Spinal cord (tissue), 10 donors: ENCODE results near the gene ATP8A2. TPM values are rescaled to one million over a fixed set of nuclear protein-coding genes. Genes with fewer than 3 reads are reported as not detected.

Experiments
- DNase-seq, 6 donors: peaks; one replicate each; pipeline versions ENCODE4 v3.0.0 to v3.0.0-alpha.2; 2013 to 2015; ENCODE audit warnings: low spot score in 6 of 6, low read depth in 4 of 6
- H3K27ac ChIP-seq: one replicate; pipeline ENCODE4 v1.5.1; 2013; ENCODE audit warnings: low read depth, low read length, control low read depth
- H3K27me3 ChIP-seq: one replicate; pipeline ENCODE4 v1.6.1; 2013; ENCODE audit warnings: low read length; ENCODE audit not compliant: control insufficient read depth, insufficient read depth
- H3K36me3 ChIP-seq: one replicate; pipeline ENCODE4 v1.6.1; 2013; ENCODE audit warnings: low read length; ENCODE audit not compliant: control insufficient read depth, insufficient read depth
- H3K4me1 ChIP-seq: one replicate; pipeline ENCODE4 v1.6.1; 2013; ENCODE audit warnings: low read length; ENCODE audit not compliant: control insufficient read depth, insufficient read depth
- H3K4me3 ChIP-seq: one replicate; pipeline ENCODE4 v1.5.1; 2013; ENCODE audit warnings: low read depth, low read length, control low read depth
- H3K9me3 ChIP-seq: one replicate; pipeline ENCODE4 v1.6.1; 2013; ENCODE audit warnings: low read length; ENCODE audit not compliant: control insufficient read depth, insufficient read depth
- WGBS: methylation state at CpG from one replicate; pipeline ENCODE4 v1.1.5; 2013; ENCODE audit warnings: missing lambda C conversion rate; ENCODE audit not compliant: insufficient coverage; 5-methylcytosine and 5-hydroxymethylcytosine counted together
- polyA plus RNA-seq, 2 donors: library from polyadenylated mRNA; unstranded; fragments of 120-200 nt; gene quantifications; one replicate each; pipeline ENCODE4 v1.2.1, GENCODE V29; 2013; ENCODE audit not compliant: insufficient read length in 2 of 2
- total RNA-seq, 2 donors: library from RNA; depleted of rRNA in 1 of 2; stranded (reverse); fragments of 120-200 nt in 1 of 2; fragments of >200 nt in 1 of 2; gene quantifications; one replicate each; pipeline versions ENCODE4 v1.2.3 to v1.2.4, GENCODE V29; 2013 to 2014
- donor health status: healthy.

The ATP8A2 gene
- total and polyA plus RNA-seq, 4 donors, result 14.9 to 59.0 (median 28.0) TPM

- Histone ChIP-seq H3K36me3 (no peaks in the 10 kb centered on the region), H3K27ac (no peak overlapping the region), H3K9me3 (no peaks in the 10 kb centered on the region), H3K4me3 (no peak overlapping the region), H3K4me1 (peaks cover 4% of the 10 kb centered on the region), H3K27me3 (no peaks in the 10 kb centered on the region)
- 72% methylated on average over 3 of the region's 5 CpGs for WGBS
- no peak for DNase-seq
Measured at GRCh38 chr13:25679936-25680335, 308.2 kb downstream of the ATP8A2 start.

- Histone ChIP-seq H3K36me3 (no peaks in the 10 kb centered on the region), H3K27me3 (no peaks in the 10 kb centered on the region), H3K4me3 (no peak overlapping the region), H3K27ac (no peak overlapping the region), H3K9me3 (no peaks in the 10 kb centered on the region), H3K4me1 (peaks cover 4% of the 10 kb centered on the region)
- peak in 1 of 6 donors; percentile 58 for DNase-seq
- 57% methylated on average over 8 of the region's 9 CpGs for WGBS
Measured at GRCh38 chr13:25682276-25682675, 310.5 kb downstream of the ATP8A2 start.

DNA sequence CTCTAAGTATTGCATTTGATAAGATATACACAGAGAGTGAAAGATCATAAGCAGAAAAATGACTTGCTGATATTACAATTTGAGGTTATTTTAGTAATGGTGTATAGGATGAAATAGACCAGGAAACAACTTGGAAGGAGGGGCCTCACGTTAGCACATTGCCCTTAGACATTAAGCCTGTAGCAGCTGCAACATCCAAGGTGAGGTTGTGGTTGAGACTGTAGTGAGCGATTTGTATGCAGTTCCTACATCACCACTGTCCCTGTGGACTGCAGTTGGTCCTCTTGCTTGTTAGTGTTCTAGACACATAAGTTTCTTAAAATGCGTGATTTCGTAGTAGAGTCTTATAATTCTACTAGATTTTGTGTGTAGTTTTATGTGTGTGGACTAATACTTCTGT lies 311.3 kb downstream of the ATP8A2 start:
- Histone ChIP-seq H3K9me3 (no peaks in the 10 kb centered on the region), H3K4me3 (no peak overlapping the region), H3K27me3 (no peaks in the 10 kb centered on the region), H3K36me3 (no peaks in the 10 kb centered on the region), H3K4me1 (peaks cover 7% of the 10 kb centered on the region), H3K27ac (no peak overlapping the region)
- DNase-seq, result no peak
- 100% methylated on average over 2 of the region's 4 CpGs for WGBS

GRCh38 chr13:25683662-25684370 lies 312.0 kb downstream of the ATP8A2 start:
- H3K27ac ChIP-seq, result no peak overlapping the region
- DNase-seq, result no peak
- no peaks in the 10 kb centered on the region for H3K9me3 ChIP-seq
- peaks cover 10% of the 10 kb centered on the region for H3K4me1 ChIP-seq
- H3K4me3 ChIP-seq, result no peak overlapping the region
- no peaks in the 10 kb centered on the region for H3K36me3 ChIP-seq
- WGBS, result no CpG with 5 or more reads among the region's 6 CpGs
- no peaks in the 10 kb centered on the region for H3K27me3 ChIP-seq

GRCh38 chr13:25684491-25684890 lies 312.7 kb downstream of the ATP8A2 start:
- Histone ChIP-seq H3K36me3 (no peaks in the 10 kb centered on the region), H3K27me3 (no peaks in the 10 kb centered on the region), H3K27ac (no peak overlapping the region), H3K4me3 (no peak overlapping the region), H3K4me1 (peaks cover 10% of the 10 kb centered on the region), H3K9me3 (no peaks in the 10 kb centered on the region)
- no CpG with 5 or more reads among the region's 4 CpGs for WGBS
- no peak for DNase-seq

DNA sequence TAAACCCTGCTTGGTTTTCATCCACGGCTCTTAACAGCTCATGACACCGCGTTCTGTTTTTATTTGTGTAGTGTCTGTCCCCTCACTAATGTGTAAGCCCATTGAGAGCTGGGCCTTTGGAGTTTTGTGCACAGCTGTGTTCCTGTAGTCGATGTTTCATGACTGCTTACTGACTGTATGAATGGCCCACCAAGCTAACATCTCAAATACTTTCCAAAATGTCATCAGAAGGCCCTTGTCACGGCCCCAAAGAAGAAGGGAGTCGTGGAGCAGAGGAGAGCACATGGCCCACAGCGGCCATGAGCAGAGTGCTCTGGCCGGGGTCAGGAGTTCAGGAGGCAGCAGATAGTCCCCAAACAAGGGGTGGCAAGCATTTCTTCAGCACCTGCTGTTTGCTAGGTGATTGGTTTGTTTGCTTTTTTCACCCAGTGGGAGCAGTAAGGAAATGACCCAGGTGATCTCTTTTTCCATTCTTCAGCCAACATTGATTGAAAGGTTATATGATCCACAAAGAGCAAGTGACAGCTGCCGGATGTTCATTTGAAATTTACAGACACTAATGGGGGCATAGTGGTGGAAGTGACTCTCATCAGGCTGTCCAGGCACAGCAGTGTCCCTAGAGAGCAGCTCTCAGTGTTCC lies 315.2 kb downstream of the ATP8A2 start:
- WGBS, result 81% methylated on average over 7 of the region's 9 CpGs
- no peak overlapping the region for H3K4me3 ChIP-seq

DNA sequence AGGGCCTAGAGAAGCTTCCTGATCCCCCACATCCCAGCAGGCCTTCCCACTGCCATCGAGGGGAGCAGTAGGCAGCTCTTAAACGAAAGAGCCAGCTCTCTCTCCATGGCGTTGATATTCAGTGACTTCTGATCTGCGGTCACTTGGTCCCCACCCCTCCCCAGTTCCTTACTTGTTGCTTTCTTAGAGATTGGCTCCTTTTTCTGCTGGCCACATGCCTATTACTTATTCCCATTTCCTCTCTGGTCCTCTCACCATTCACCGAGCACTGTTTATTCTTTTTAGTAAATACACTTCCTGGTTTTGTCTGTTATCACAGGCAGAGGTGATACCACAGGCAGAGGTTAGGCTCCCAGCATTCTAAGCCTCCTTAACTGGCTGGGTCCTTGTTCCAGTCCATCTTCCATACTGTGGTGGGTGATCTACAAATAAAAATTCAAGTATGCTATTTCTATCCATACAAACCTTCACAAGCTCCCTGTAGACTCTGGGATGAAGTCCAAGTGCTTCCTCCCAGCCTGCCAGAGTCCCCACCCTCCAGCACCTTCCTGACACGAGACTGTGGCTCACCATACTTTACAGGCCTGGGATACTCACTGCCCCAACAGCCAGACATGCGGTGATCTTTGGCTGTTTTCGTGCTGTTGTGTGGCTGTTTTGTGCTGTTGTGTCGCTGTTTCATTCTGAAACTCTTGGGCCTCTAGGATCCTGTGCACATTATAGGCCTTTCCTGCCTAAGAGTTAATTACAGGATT lies 315.9 kb downstream of the ATP8A2 start:
- H3K36me3 ChIP-seq, result no peaks in the 10 kb centered on the region
- no peaks in the 10 kb centered on the region for H3K9me3 ChIP-seq
- H3K27me3 ChIP-seq, result no peaks in the 10 kb centered on the region
- WGBS, result 67% methylated on average over 6 of the region's 9 CpGs
- H3K4me3 ChIP-seq, result no peak overlapping the region
- H3K4me1 ChIP-seq, result peaks cover 11% of the 10 kb centered on the region
- peak in 1 of 6 donors; percentile 41 for DNase-seq
- H3K27ac ChIP-seq, result no peak overlapping the region

More for the DNA sequence above, 315.2 kb downstream of the ATP8A2 start:
- peaks cover 11% of the 10 kb centered on the region for H3K4me1 ChIP-seq
- no peak overlapping the region for H3K27ac ChIP-seq
- no peak for DNase-seq
- H3K36me3 ChIP-seq, result no peaks in the 10 kb centered on the region
- H3K27me3 ChIP-seq, result no peaks in the 10 kb centered on the region
- no peaks in the 10 kb centered on the region for H3K9me3 ChIP-seq

- Histone ChIP-seq H3K9me3 (no peaks in the 10 kb centered on the region), H3K4me3 (no peak overlapping the region), H3K27me3 (no peaks in the 10 kb centered on the region), H3K4me1 (peaks cover 11% of the 10 kb centered on the region), H3K36me3 (no peaks in the 10 kb centered on the region), H3K27ac (no peak overlapping the region)
- no peak for DNase-seq
- 71% methylated on average over 3 of the region's 5 CpGs for WGBS
Measured at GRCh38 chr13:25688536-25688935, 316.8 kb downstream of the ATP8A2 start.

- Histone ChIP-seq H3K9me3 (no peaks in the 10 kb centered on the region), H3K36me3 (no peaks in the 10 kb centered on the region), H3K4me1 (peaks cover 11% of the 10 kb centered on the region), H3K4me3 (no peak overlapping the region), H3K27me3 (no peaks in the 10 kb centered on the region), H3K27ac (no peak overlapping the region)
- no CpG with 5 or more reads among the region's 2 CpGs for WGBS
- peak in 1 of 6 donors; percentile 31 for DNase-seq
Measured at GRCh38 chr13:25689539-25689938, 317.8 kb downstream of the ATP8A2 start.
